HG02840 (cell line): ENCODE results near the gene HCN1.
"Not testable (repeated sequence)": the region's sequence is repeated elsewhere in the genome, so short reads cannot be mapped to it uniquely, and the experiment has no call there.

Experiments used
- ATAC-seq: cut with Tn5 transposase; IDR thresholded peaks from one replicate; pipeline ENCODE4 v1.9.1; 2021; ENCODE audit warnings: mild to moderate bottlenecking, moderate library complexity, moderate number of reproducible peaks; ENCODE audit not compliant: unreplicated experiment, low FRiP score

The HCN1 gene

DNA sequence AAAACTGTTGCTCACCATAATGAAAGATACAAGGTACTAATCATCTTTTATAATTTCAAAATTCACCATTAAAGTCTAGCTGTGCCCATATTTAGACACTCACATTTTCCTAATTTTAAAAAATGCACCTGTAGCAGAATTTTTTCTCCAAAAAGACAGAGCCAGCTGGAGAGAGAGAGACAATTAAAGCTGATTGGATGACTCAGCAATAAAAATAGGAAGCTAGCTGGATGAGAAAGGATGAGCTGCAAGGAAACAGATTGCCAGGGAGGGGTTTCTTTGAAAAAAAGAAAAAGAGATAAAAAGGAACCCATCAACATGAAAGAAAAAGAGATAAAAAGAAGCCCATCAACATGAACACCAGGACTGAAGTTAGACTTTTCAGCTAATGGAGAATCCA lies 73.8 kb downstream of the HCN1 start:
- no peak for ATAC-seq

DNA sequence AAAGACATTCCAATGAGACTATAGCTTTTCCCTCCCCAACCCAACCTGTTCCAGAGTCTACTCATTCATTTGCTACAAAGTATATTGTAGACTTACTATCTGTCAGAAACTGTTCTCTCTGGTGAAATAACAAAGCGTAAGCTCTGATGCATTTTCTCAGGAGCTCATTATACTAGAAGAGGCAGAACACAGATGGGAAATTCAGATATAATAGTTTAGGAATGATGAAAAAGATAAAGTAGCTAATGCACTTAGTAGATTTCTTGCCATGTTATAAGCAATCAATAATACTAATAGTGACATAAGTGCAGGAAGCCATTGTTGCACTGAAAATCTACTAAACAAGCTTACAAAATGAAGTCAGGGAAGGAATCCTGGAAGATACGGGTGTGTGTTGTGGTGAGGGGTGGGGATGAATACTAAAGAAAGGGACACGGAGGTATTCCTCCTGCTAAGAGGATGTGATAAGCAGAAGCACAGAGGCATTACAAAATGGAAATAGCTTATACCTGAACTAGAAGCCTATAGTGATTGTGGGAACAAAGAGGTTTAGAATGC lies 78.2 kb downstream of the HCN1 start:
- no peak for ATAC-seq

DNA sequence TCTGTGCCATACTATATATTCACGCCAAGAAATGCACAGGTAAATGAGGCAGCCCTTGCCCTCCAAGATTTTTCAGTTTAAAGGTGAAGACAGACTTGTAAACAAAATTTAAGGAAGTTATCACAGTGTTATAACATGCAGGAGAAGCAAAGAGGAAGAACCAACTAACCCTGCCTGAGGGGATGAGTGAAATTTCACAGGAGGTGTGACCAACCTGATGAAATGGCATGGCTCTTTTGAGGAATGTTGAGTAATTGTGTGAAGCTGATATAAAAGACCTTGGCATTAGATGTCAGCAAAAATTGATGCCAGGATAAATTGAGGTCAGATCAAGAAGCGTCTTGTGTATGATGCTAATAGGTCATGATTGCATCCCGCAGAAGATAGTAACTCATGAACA lies 86.5 kb downstream of the HCN1 start:
- ATAC-seq: no peak

DNA sequence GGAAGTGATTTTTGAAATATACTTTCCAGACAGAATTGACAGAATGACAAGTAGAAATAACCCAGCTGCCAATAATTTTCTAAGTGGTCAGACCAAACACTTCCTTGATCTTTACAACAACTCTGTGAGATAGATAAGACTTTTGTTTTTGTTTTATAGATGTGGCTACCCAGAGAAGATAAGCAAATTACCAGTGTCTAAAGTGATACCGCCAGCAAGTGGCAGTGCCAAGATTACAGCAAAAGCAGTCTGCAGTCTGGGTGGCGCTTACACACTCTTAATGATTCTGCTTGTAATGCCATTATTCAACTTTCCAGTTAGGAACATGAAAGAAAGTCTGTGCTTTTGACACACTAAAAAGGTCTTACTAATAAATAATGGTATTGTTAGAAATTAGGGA lies 92.1 kb downstream of the HCN1 start:
- no peak for ATAC-seq

DNA sequence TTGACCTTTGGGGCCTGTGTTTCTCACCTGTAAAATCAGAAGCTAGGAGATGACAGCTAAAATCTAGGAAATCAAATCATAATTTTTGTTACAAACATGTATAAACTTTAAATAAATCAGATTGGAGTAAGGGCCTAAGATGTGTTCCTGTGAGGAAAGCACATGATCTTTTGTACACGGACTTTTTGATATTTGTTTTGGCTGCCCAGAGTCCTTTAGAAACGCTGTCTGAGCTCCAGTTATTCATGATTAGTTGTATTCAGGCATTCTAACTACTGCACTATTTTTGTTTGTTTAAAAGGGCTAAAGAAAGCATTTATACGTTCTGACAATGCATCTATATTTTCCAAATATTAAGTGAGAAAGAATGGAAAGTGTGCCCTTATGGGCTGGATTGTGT lies 94.8 kb downstream of the HCN1 start:
- no peak for ATAC-seq

DNA sequence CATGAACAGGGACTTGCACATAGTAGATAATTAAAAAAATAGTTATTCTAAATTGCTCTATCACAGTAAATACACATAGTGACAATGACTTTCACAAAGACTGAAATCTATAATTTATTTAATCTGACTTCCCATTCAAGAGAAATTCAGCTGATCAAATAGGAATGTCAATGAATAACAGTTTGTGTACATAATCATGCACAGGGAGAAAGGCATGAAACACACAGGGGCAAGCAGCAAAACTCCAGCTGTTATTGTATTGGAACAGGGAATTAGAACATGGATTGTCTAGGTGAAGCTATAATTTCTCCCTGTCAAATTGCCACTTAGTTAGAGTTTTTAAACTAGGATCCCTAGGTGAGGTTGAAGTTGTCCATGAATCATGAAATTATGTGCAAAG lies 99.9 kb downstream of the HCN1 start:
- ATAC-seq: no peak

DNA sequence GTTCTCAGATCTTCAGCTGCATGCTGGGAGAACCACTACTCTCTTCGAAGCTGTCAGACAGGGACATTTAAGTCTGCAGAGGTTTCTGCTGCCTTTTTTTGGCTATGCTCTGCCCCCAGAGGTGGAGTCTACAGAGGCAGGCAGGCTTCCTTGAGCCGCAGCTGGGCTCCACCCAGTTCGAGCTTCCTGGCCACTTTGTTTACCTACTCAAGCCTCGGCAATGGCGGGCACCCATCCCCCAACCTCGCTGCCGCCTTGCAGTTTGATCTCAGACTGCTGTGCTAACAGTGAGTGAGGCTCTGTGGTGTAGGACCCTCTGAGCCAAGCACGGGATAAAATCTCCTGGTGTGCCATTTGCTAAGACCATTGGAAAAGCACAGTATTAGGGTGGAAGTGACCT lies 110.2 kb downstream of the HCN1 start:
- not testable (repeated sequence) for ATAC-seq

DNA sequence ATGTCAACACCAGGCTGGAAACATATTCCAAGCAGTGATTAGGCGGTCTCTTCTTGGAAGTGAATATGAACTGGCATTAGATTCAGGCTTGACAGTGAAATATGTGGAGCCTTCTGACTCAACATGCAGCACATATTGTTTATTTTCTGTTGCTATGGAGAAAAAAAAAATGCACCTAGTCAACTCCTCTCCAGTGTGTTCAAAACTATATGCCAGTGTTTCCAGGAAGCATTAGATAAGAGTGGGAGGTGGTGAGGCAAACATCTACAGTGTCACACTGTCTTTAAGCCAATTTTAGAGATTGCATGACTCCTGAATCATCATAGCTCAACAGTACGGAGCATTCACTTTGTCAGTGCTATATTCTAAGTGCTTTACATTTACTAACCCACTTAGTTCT lies 117.9 kb downstream of the HCN1 start:
- ATAC-seq: no peak

DNA sequence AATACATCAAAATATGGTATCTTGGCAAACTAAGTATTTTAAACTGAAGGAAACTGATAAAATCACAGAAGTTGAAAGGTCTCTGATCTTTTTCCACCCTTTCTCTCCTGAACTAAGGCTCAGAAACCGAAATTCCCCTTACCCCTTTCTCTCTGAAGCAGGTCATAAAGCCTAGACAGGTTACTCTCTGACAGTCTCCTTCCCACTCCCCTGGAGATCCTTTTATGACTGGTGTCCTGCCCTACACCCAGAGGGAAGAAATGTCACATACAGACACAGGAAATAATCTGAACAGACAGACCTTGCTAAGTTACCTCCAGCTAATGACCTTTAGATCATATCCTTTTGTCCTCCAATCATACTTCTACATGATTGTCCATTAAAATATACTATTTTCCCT lies 127.4 kb downstream of the HCN1 start:
- no peak for ATAC-seq

DNA sequence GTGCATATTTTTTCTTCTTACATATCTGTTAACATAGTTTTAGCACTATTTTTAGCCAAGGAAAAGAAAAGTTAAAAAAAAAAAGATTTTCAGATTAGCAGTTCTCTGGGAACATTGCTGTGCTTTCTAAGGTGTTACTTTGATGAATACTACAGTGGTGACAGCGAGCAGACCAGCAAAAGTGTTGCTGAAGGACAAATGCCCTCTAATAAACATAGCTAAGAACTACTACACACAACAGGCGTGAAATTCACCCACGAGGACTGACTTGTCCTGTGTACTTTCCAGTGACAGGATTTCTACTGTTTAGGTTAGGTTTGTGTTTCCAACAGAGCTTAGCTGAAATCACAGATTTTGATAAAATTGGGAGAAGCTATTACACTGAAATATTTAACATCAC lies 153.8 kb downstream of the HCN1 start:
- no peak for ATAC-seq

DNA sequence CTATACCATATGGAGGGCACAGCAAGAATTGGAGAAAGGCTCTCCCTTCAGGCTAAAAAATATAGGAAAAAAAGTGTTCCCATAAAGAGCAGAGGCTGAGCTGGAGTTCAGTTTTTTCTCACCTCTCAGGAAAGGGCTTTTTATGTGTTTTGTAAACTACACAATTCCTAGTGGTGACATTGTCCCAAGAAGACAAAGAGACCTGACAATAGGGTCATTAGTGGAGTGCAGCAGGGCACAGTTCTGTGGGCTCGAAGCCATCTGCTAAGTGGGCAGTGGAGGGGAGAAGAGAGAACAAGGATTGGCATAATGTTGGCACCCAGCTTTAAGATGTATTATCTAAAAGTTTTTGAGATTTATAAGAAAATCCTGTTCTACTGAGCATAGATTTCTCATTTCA lies 162.5 kb downstream of the HCN1 start:
- ATAC-seq: no peak

DNA sequence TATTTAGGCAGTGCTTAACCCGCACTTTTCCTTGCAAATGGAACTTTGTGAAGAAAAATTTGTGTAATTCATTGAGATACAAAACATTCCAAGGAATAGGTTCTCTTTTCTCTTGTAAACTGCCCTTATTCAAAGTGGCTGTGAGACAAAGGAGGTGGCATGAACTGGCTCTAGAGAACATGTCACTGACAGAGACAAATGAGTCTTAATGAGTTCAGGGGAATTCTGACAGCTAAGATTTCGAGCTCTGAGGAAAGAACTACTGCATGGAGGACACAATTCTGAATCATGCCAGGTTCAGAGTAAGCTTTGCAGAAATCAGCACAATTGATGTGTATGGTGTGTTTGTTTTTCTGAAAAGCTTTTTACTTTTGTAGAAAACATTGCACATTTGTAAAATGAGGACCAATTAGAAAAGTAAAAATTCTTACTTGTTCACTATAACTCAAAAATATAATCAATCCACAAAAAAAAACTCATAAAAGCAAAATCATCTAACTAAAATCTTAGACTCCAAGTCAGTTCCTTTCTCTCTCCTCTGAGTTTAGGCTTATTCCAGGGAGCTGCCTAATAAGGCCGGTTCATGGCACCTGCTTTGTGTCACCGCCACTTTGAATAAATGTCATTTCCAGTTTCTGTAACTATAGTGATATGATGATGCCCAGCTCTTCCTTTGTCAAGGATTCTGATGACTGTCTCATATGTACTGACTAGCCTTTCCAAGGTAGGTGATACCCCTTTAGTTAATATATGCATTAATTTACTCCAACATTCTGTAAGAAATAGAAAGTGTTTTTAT lies 163.2 kb downstream of the HCN1 start:
- ATAC-seq: no peak

DNA sequence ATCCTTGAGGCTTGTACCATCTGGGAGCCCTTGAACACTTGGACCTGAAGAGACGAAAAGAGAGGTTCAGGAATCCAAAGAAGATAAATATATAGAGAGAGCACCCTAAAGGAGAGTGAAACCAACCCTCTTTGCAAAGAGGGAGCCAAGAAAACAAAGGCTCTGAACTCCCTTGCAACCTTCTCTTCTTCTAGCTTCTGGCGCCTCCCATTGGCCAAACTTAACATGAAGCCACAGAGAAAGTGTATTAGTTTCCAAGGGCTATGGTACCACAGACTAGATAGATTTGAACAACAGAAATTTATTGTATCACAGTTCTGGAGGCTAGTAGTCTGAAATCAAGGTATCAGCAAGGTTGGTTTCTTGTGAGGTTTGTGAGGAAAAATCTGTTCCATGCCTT lies 175.1 kb downstream of the HCN1 start:
- ATAC-seq: no peak

DNA sequence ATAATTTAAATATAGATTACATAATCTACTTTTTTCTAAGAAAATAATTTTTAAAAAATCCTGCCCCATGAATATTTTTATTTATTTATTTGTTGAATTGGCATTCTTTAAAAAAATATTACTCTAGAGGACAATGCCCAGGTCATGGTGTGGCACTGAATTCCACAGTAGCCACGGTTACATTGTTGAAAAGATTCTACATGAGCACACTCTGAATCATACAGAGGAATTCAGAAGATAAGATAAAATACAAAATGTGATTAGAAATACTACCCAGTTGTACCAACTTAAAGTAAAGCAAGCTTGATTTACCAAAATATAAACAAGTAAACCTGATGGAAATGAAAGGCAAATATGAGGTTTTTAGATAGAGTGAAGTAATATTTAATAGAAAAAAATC lies 183.7 kb downstream of the HCN1 start:
- no peak for ATAC-seq

DNA sequence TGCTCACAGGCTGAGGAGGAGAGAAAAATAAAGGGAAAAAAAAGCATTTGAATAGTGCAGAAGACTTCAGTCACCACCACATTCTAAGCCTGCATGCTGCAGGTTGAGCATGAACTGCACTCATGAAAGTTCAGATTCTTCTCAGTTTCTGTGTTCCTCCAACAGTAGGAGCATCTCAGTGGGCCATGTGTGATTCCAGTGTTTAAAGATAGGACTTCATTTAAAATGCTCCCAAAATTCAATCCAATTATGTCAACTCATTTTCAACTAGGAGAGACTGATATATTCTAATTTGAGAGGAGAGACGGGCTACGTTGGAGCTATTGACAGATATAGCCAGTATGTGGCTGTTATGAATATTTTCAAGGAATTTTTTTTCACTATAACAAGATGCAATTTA lies 186.8 kb downstream of the HCN1 start:
- no peak for ATAC-seq

DNA sequence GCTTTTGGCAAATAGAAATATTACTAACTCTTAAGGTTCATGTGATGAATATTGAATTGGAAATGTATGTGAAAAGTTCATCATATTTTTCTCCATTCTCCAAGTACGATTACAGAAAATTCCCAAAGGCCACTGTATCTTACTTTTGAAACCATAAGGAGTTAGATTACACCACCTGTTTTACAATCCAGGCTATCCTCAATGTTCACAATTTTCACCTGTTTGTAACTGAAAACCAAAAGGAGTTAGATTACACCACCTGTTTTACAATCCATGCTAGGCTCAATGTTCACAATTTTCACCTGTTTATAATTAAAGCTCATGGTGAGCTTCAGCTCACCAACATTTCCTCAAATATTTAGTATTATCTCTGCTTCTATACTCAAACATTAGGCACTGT lies 188.0 kb downstream of the HCN1 start:
- ATAC-seq: no peak

DNA sequence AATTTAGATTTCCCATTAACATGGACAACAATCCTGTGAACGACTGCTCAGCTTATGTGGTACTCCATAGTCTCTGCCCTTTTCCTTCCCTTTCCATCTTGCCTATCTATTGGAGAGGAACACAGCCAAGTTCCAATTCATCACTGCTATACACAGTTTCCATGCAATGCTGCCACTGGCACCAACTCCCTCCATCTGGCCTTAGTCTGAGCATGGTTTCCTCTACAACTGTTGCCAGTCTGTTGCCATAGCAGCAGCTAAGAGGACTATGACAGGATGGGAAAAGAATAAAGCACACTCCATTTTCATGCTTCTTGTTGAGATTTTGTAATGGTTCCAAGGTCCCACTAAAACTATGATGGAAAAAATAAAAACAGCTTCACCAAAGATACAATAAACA lies 189.0 kb downstream of the HCN1 start:
- no peak for ATAC-seq

DNA sequence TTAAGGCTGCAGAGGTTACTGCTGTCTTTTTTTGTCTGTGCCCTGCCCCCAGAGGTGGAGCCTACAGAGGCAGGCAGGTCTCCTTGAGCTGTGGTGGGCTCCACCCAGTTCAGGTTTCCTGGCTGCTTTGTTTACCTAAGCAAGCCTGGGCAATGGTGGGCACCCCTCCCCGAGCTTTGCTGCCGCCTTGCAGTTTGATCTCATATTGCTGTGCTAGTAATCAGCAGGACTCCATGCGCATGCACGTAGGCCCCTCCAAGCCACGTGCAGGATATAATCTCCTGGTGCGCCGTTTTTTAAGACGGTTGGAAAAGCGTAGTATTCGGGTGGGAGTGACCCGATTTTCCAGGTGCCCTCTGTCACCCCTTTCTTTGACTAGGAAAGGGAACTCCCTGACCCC lies 197.2 kb downstream of the HCN1 start:
- not testable (repeated sequence) for ATAC-seq

DNA sequence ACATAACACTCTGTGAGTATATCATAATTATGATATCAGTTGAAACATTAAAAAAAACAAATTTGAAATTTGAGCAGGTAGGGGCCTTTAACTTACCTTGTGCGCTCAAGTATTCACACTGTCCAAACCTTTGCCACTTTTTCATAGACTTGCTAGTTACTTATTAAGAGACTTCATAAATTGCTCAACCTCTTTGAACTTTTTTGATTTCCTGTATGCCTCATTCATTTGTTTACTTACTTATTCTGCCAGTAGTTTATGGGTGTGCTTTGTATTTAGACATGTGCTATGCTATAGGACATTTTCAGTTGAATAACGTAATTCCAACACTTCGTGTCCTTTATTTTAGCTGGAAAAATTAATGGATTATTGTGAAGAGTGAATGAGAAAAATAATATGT lies 204.8 kb downstream of the HCN1 start:
- ATAC-seq: no peak

DNA sequence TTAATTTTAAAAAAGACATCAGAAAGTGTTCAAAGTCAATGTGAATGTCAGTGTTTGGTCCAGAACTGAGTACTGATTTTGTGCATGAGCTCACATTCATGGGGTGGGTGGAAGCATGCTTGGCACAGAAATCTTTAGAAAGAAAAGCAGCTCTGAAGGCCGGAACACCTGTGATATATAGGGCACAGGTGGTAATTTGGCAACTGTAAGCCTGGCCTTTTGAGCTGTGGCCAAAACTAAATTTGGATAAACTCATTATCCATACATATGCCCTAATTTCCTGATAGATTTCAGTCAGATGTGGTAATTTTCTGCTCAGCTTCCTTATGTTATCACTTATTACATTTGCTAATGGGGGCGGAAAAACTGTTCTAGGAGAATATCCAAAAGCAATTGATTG lies 211.4 kb downstream of the HCN1 start:
- no peak for ATAC-seq

DNA sequence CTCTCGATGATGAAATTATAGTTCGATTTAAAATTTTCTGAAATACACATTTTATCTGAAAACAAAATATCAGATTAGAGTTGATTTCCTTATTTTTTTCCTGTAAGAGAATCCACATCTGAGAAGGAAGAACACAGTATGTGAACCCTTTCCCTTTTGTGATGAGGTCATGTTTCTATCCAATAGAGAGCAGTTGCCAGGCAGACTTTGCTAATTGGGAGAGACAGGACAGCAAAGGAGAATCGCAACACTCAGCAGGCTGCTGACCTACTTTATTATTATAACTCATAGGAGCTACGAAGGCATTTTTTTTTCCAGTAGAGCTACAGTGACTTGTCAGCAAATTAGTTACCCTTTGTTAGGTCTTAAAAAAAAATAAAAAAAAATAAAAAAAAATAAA lies 242.1 kb downstream of the HCN1 start:
- ATAC-seq: no peak

DNA sequence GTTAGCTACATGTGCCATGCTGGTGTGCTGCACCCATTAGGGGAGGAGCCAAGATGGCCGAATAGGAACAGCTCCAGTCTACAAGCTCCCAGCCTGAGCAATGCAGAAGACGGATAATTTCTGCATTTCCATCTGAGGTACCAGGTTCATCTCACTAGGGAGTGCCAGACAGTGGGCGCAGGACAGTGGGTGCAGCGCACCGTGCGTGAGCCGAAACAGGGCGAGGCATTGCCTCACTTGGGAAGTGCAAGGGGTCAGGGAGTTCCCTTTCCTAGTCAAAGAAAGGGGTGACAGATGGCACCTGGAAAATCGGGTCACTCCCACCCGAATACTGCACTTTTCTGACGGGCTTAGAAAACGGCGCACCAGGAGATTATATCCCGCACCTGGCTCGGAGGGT lies 251.3 kb downstream of the HCN1 start:
- not testable (repeated sequence) for ATAC-seq

DNA sequence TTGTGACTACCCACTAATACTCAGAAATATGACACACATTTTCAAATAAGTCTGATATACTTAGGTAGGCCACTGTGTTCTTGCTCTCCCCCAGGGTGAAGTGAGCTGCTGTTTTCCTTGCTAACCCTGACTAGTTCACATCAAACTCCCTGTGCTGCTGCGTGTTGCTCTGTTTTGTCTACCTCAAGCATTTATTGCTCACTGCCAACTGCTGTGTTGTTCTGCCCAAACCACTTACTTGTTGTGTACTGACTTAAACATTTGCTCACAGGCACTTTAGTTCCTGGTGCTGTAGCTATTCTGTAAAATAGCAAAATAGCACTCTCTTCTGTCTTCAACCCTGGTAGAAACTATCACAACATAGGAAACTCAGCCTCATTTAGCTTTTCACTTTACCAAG lies 255.7 kb downstream of the HCN1 start:
- no peak for ATAC-seq
